ENCODE data around the gene CYP19A1.
"Not testable (repeated sequence)": the region's sequence is repeated elsewhere in the genome, so short reads cannot be mapped to it uniquely, and the experiment has no call there.

The CYP19A1 gene

GRCh38 chr15:51198701-51199232 lies 139.6 kb downstream of the CYP19A1 start:
- Histone ChIP-seq H3K4me2 (ENCODE audit: low read length) (no peak overlapping the region), H3K27me3 (ENCODE audit: control insufficient read depth, insufficient read depth, low read length) (no peaks in the 10 kb centered on the region), H3K4me1 (ENCODE audit: control insufficient read depth, insufficient read depth, low read length) (peaks cover 20% of the 10 kb centered on the region), H3K36me3 (ENCODE audit: insufficient read depth, low read length) (no peaks in the 10 kb centered on the region), H3K4me3 (ENCODE audit: low read length) (no peak overlapping the region), H3K9ac (ENCODE audit: low read depth, low read length) (no peak overlapping the region), H3K9me3 (replicated peaks; ENCODE audit: low read length) (no peaks in the 10 kb centered on the region)

DNA sequence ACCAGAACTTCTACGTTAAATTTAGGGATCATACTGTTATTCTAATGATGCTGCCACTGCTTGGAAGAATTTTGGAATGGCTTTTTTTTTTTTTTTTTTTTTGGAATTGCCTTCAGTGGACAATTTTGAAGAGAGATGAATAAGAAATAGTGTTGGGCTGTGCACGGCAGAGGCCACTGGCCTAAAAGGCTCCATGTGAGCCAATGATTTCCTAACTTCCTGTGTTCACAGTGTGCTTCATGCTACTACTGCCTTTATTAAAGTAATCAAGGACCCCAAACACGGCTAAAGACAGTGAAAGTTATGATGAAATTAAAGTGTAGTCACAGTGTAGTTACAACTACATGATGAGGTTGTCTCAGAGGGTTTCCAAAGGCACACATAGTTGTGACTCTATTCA lies 142.9 kb downstream of the CYP19A1 start:
- Histone ChIP-seq H3K9ac (ENCODE audit: low read depth, low read length) (no peak overlapping the region), H3K27me3 (ENCODE audit: control insufficient read depth, insufficient read depth, low read length) (no peaks in the 10 kb centered on the region), H3K4me3 (ENCODE audit: low read length) (no peak overlapping the region), H3K4me2 (ENCODE audit: low read length) (no peak overlapping the region), H3K4me1 (ENCODE audit: control insufficient read depth, insufficient read depth, low read length) (peaks cover 29% of the 10 kb centered on the region), H3K9me3 (replicated peaks; ENCODE audit: low read length) (no peaks in the 10 kb centered on the region), H3K36me3 (ENCODE audit: insufficient read depth, low read length) (no peaks in the 10 kb centered on the region)

DNA sequence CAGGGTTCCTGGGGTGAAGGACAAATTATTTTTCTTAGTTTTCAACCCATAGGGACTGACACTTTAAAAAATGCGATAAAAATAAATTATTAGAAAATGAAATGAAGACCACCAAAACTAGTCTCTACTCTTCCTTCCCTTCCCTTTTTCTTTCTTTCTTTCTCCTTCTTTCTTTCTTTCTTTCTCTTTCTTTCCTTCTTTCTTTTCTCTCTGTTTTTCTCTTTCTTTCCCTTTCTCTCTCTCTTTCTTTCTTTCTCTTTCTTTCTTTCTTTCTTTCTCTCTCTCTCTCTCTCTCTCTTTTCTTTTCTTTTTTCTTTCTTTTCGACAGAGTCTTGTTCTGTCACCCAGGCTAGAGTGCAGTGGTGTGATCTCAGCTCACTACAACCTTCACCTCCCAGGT lies 144.4 kb downstream of the CYP19A1 start:
- Histone ChIP-seq H3K4me3 (ENCODE audit: low read length) (no peak overlapping the region), H3K4me1 (ENCODE audit: control insufficient read depth, insufficient read depth, low read length) (peaks cover 28% of the 10 kb centered on the region), H3K9ac (ENCODE audit: low read depth, low read length) (no peak overlapping the region), H3K4me2 (ENCODE audit: low read length) (no peak overlapping the region), H3K36me3 (ENCODE audit: insufficient read depth, low read length) (no peaks in the 10 kb centered on the region), H3K9me3 (replicated peaks; ENCODE audit: low read length) (no peaks in the 10 kb centered on the region), H3K27me3 (ENCODE audit: control insufficient read depth, insufficient read depth, low read length) (no peaks in the 10 kb centered on the region)

DNA sequence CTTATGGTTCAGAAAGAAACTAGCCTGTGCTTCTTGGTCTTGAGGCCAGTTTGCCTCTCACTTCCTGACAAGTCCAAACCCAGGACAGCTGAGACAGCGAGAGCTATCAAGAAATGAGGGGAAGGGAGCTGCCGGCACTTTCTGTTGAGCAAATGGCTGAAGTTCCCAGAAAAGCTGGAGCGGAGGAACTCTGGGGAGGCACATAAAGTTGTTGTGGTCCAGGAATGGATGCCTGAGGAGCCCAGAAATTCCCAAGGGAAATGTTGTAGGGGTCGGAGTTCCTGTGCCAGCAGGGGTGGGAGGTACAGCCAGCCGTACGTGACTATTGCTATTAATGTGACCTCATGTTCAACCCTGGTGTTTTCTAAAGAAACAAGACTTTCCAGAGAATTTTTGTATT lies 144.9 kb downstream of the CYP19A1 start:
- no peaks in the 10 kb centered on the region for H3K27me3 ChIP-seq (ENCODE audit: control insufficient read depth, insufficient read depth, low read length)
- H3K9ac ChIP-seq (ENCODE audit: low read depth, low read length), result no peak overlapping the region
- H3K4me3 ChIP-seq (ENCODE audit: low read length), result no peak overlapping the region

GRCh38 chr15:51192521-51193280 lies 145.7 kb downstream of the CYP19A1 start:
- H3K4me3 ChIP-seq (ENCODE audit: low read length), result no peak overlapping the region

More for the DNA sequence above, 144.9 kb downstream of the CYP19A1 start:
- Histone ChIP-seq H3K36me3 (ENCODE audit: insufficient read depth, low read length) (no peaks in the 10 kb centered on the region), H3K4me1 (ENCODE audit: control insufficient read depth, insufficient read depth, low read length) (peaks cover 24% of the 10 kb centered on the region), H3K9me3 (replicated peaks; ENCODE audit: low read length) (no peaks in the 10 kb centered on the region), H3K4me2 (ENCODE audit: low read length) (no peak overlapping the region)

GRCh38 chr15:51191766-51192165 lies 146.6 kb downstream of the CYP19A1 start:
- Histone ChIP-seq H3K4me2 (ENCODE audit: low read length) (peak overlapping the region; percentile 61), H3K9ac (ENCODE audit: low read depth, low read length) (peak overlapping the region; percentile 37), H3K9me3 (replicated peaks; ENCODE audit: low read length) (no peaks in the 10 kb centered on the region), H3K4me1 (ENCODE audit: control insufficient read depth, insufficient read depth, low read length) (peaks cover 24% of the 10 kb centered on the region), H3K36me3 (ENCODE audit: insufficient read depth, low read length) (no peaks in the 10 kb centered on the region), H3K27me3 (ENCODE audit: control insufficient read depth, insufficient read depth, low read length) (no peaks in the 10 kb centered on the region), H3K4me3 (ENCODE audit: low read length) (peak overlapping the region; percentile 31)

More at GRCh38 chr15:51192521-51193280, 145.7 kb downstream of the CYP19A1 start:
- Histone ChIP-seq H3K9me3 (replicated peaks; ENCODE audit: low read length) (no peaks in the 10 kb centered on the region), H3K36me3 (ENCODE audit: insufficient read depth, low read length) (no peaks in the 10 kb centered on the region), H3K4me1 (ENCODE audit: control insufficient read depth, insufficient read depth, low read length) (peaks cover 24% of the 10 kb centered on the region), H3K4me2 (ENCODE audit: low read length) (peak overlapping the region; percentile 63), H3K27me3 (ENCODE audit: control insufficient read depth, insufficient read depth, low read length) (no peaks in the 10 kb centered on the region), H3K9ac (ENCODE audit: low read depth, low read length) (peak overlapping the region; percentile 23)

- Histone ChIP-seq H3K9ac (ENCODE audit: low read depth, low read length) (peak overlapping the region; percentile 37), H3K9me3 (replicated peaks; ENCODE audit: low read length) (no peaks in the 10 kb centered on the region), H3K27me3 (ENCODE audit: control insufficient read depth, insufficient read depth, low read length) (no peaks in the 10 kb centered on the region), H3K36me3 (ENCODE audit: insufficient read depth, low read length) (no peaks in the 10 kb centered on the region), H3K4me3 (ENCODE audit: low read length) (peak overlapping the region; percentile 31), H3K4me2 (ENCODE audit: low read length) (peak overlapping the region; percentile 61), H3K4me1 (ENCODE audit: control insufficient read depth, insufficient read depth, low read length) (peaks cover 24% of the 10 kb centered on the region)
Observed at GRCh38 chr15:51191072-51191670, 147.2 kb downstream of the CYP19A1 start.

DNA sequence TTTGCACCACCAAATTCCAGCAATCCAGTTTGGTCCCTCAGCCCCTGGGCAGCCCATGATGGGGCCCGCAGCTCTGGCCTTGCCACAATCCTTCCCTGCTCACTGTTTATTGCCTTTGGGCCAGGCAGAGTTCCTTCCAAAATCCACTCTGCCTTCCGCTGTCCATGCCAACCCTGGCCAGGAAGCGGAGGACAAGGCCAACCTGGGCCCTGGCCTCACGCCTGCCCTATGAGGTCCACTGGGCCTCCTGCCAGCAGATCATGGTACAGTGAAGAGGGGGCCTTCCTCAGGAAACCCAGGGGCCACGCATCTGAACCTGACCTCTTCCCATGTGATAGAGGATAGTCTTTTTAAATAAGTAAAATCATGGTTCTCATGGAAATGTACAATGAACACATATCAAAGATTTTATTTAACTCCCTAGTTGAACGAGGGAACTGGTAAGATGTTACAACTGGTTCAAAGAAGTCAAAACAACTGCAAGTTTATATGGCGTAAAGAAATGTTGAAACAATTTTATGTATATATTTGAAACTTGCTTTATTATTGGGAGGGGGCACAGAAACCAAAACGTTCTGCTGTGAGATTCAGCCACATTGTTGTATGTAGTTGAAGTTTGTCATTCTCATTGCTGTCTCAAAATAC lies 147.8 kb downstream of the CYP19A1 start:
- H3K4me1 ChIP-seq (ENCODE audit: control insufficient read depth, insufficient read depth, low read length), result peaks cover 24% of the 10 kb centered on the region
- no peak overlapping the region for H3K4me2 ChIP-seq (ENCODE audit: low read length)
- H3K36me3 ChIP-seq (ENCODE audit: insufficient read depth, low read length), result no peaks in the 10 kb centered on the region

DNA sequence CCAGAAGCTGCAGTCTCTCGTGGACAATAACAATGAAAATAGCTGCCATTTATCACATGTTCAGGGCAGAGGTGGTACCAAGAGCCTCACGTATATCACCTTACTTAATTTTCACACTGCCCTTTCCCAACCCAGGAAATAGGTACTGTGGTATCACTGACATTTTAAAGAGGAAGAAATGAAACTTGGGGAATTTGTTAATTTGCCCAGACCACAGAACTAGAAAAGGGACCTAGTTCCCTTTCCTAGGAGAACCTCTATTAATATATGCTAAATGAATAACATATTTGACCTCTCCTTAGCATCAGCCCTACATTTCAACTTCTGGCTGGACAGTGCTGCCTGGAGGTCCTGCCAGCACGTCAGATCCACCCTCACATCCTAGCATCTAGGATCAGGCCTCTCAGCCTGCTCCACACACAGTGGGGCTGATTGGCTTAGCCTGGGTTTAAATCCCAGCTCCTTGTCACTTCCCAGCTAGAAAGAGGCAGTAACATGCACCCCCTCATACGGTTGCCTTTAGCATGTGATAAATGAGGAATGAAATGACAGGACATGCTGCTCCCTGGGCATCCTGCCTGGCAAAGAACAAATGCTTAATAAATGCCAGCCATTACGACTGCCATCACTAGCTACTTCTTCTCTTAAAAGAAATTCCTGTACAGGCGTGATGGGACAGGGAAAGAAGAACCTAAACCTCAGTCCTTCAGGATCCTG lies 148.6 kb downstream of the CYP19A1 start:
- Histone ChIP-seq H3K4me3 (ENCODE audit: low read length) (no peak overlapping the region), H3K27me3 (ENCODE audit: control insufficient read depth, insufficient read depth, low read length) (no peaks in the 10 kb centered on the region), H3K4me1 (ENCODE audit: control insufficient read depth, insufficient read depth, low read length) (peaks cover 24% of the 10 kb centered on the region), H3K9ac (ENCODE audit: low read depth, low read length) (no peak overlapping the region), H3K4me2 (ENCODE audit: low read length) (no peak overlapping the region), H3K9me3 (replicated peaks; ENCODE audit: low read length) (no peaks in the 10 kb centered on the region), H3K36me3 (ENCODE audit: insufficient read depth, low read length) (no peaks in the 10 kb centered on the region)

More for the DNA sequence above, 147.8 kb downstream of the CYP19A1 start:
- Histone ChIP-seq H3K9ac (ENCODE audit: low read depth, low read length) (no peak overlapping the region), H3K4me3 (ENCODE audit: low read length) (no peak overlapping the region), H3K27me3 (ENCODE audit: control insufficient read depth, insufficient read depth, low read length) (no peaks in the 10 kb centered on the region), H3K9me3 (replicated peaks; ENCODE audit: low read length) (no peaks in the 10 kb centered on the region)

DNA sequence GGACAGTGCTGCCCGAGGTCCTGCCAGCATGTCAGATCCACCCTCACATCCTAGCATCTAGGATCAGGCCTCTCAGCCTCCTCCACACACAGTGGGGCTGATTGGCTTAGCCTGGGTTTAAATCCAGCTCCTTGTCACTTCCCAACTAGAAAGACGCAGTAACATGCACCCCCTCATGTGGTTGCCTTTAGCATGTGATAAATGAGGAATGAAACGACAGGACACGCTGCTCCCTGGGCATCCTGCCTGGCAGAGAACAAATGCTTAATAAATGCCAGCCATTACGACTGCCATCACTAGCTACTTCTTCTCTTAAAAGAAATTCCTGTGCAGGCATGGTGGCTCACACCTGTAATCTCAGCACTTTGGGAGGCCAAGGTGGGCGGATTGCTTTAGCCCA lies 149.6 kb downstream of the CYP19A1 start:
- not testable (repeated sequence) for H3K9ac ChIP-seq (ENCODE audit: low read depth, low read length); H3K9me3 ChIP-seq (replicated peaks; ENCODE audit: low read length); H3K4me2 ChIP-seq (ENCODE audit: low read length); H3K4me3 ChIP-seq (ENCODE audit: low read length); H3K36me3 ChIP-seq (ENCODE audit: insufficient read depth, low read length); H3K27me3 ChIP-seq (ENCODE audit: control insufficient read depth, insufficient read depth, low read length)
- peaks cover 24% of the 10 kb centered on the region for H3K4me1 ChIP-seq (ENCODE audit: control insufficient read depth, insufficient read depth, low read length)

DNA sequence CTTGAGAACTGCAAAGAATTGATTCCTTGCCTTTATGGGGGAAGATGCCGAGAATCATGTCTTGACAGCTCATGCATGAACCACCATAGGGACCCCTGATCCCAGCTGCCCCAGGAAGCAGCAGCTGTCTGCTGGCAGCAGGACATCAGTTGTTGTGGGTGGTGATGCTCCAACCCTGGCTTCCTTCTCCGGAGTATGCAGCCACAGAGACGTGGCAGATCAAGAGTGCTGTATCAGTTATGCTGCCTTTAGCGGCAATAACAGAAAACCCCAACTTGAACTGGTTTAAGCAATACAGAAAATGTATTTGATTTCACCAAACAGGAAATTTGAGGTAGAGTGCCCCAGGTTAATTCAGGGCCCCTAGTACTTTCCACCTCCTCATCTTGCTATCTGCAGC lies 151.5 kb downstream of the CYP19A1 start:
- Histone ChIP-seq H3K4me1 (ENCODE audit: control insufficient read depth, insufficient read depth, low read length) (peaks cover 9% of the 10 kb centered on the region), H3K4me3 (ENCODE audit: low read length) (no peak overlapping the region), H3K27me3 (ENCODE audit: control insufficient read depth, insufficient read depth, low read length) (no peaks in the 10 kb centered on the region), H3K36me3 (ENCODE audit: insufficient read depth, low read length) (no peaks in the 10 kb centered on the region), H3K9ac (ENCODE audit: low read depth, low read length) (no peak overlapping the region), H3K9me3 (replicated peaks; ENCODE audit: low read length) (no peaks in the 10 kb centered on the region), H3K4me2 (ENCODE audit: low read length) (no peak overlapping the region)

Measured in skeletal muscle satellite cell (primary cell).